Measurements from ENCODE around the gene RPL19.
"Not testable (repeated sequence)": the region's sequence is repeated elsewhere in the genome, so short reads cannot be mapped to it uniquely, and the experiment has no call there.

Gene RPL19

DNA sequence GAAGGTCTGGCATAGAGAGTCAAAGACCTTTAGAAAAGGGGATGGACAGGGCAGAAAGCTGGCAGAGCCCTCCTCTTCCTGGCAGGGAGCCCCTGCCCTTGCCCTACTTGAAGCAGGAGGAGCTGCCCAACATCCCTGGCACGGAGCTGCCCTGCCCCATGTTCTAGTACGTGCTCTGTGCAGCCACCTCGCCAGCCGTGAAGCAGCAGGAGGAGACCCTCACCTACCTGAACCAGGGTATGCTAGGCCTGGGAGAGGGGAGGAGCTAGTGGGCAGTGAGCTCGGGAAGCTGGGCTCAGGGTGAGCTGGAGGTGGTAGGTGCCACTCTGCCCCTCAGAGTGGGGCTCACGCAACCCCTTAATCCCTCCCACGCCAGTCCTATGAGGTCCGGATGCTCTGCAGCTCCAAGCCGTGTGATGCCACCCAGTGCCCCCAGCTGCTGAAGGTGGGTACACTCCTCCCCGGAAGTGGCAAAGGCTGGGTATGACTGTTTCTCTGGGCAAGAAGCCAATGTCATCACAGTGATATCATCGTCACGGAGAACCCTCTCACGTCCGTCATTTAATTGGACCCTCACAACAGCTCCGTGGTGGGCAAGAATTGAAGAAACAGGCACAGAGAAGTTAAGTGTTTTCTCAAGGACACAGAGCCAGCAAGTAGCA, 38.4 kb downstream of the RPL19 start:
- Mint-ChIP-seq H3K4me1 (peaks cover 37% of the 10 kb centered on the region), H3K9me3 (no peaks in the 10 kb centered on the region), H3K27ac (peak overlapping the region; percentile 38), H3K4me3 (peak overlapping the region; percentile 53), H3K27me3 (no peaks in the 10 kb centered on the region), H3K36me3 (no peaks in the 10 kb centered on the region)

DNA sequence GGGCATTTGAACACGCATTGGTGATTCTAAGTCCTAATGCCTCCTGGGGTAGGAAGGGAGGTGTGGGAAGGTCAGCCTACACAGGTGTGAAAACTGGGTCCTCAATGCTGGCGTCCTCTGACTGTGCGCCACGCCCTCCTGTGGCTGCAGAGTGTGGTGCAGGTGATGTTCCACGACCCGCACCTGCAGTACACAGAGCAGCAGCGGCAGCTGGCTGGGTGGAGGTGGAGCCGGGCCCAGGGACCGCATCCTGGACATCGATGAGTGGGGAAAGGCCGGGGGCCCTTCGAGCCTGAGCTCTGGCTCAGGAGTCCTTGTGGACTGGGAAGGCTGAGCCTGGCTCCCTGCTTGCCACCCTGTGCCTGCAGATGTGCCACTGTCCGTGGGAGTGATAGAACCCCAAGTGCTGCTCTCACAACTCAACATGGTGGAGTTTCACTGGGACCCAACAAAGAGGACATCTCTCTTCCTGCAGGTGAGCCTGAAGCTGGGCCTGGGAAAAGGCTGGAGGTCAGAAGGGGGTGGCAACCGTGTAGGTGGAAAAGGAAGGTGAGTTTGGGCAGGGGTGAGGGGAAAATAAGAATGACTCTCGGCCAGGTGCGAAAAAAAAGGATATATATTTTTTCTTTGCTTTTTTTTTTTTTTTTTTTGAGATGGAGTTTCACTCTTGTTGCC, 39.7 kb downstream of the RPL19 start:
- no peaks in the 10 kb centered on the region for H3K36me3 Mint-ChIP-seq
- H3K4me3 Mint-ChIP-seq, result no peak overlapping the region
- no peaks in the 10 kb centered on the region for H3K9me3 Mint-ChIP-seq
- no peaks in the 10 kb centered on the region for H3K27me3 Mint-ChIP-seq
- peaks cover 41% of the 10 kb centered on the region for H3K4me1 Mint-ChIP-seq
- H3K27ac Mint-ChIP-seq, result no peak overlapping the region

DNA sequence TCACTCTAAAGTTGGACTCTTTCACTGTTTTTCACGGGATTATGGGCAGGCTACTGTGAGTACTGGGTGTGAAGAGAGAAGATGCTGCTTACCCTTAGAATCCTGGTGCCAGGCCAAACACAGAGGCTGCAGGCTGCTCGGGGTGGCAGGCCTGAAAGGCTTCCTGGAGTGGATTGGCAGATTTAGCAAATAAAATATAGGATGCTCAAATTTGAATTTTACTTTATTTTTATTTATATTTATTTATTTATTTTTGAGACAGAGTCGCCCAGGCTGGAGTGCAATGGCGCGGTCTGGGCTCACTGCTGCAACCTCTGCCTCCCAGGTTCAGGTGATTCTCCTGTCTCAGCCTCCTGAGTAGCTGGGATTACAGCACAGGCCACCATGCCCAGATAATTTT, 40.5 kb downstream of the RPL19 start:
- Mint-ChIP-seq H3K27me3 (no peaks in the 10 kb centered on the region), H3K36me3 (no peaks in the 10 kb centered on the region), H3K9me3 (no peaks in the 10 kb centered on the region), H3K27ac (no peak overlapping the region), H3K4me1 (peaks cover 39% of the 10 kb centered on the region), H3K4me3 (no peak overlapping the region)

GRCh38 chr17:39243155-39243554, 43.1 kb downstream of the RPL19 start:
- H3K27ac Mint-ChIP-seq, result no peak overlapping the region
- no peak overlapping the region for H3K4me3 Mint-ChIP-seq
- peaks cover 25% of the 10 kb centered on the region for H3K4me1 Mint-ChIP-seq
- no peaks in the 10 kb centered on the region for H3K27me3 Mint-ChIP-seq
- no peaks in the 10 kb centered on the region for H3K9me3 Mint-ChIP-seq
- no peaks in the 10 kb centered on the region for H3K36me3 Mint-ChIP-seq

GRCh38 chr17:39244016-39244599, 44.0 kb downstream of the RPL19 start:
- Mint-ChIP-seq H3K9me3 (no peaks in the 10 kb centered on the region), H3K4me1 (peaks cover 15% of the 10 kb centered on the region)

DNA sequence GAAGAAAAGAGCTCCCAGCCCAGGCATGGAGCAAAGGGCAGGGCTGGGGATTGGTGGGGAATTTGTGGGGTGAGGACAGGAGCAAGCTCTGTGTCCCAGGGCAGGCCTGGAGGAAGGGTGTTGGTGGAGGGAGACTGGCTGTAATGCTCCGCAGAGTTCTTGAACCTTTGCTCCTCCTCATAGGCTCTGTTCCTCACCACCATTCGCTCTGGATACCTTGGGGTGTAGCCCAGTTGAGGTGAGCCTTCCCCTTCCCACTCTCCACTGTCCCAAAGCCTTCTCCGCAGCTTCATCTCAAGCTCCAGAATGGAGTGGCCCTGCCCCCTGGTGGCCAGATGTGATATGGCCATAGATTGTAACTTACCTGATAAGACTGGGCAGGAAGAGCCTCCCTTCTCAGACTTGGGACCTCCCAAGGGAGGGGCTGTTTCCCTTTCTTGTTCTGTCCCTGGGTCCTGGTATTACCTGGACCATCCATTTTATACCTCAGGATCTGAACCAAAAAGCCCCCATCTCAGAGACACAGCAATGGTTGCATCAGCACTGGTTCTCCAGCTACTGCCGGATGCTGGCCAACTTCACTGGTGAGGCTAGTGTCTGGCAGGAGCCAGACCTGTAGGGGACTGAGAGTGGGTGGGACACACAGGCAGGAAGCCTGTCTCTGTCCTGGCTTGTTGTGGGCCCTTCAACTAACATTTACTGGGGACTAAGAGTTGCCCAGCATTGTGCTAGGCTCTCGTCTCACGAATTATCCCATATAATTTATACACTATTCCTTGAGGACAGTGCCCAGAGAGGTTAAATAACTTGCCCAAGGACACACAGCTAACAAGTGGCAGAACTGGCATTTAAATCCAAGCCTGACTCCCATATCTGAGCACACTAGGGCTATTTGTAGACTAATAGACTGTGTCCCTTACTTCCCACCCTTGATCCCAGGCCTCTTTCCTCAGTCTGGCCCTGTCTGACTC, 44.8 kb downstream of the RPL19 start:
- no peaks in the 10 kb centered on the region for H3K36me3 Mint-ChIP-seq
- H3K4me3 Mint-ChIP-seq, result no peak overlapping the region
- H3K27me3 Mint-ChIP-seq, result no peaks in the 10 kb centered on the region
- H3K4me1 Mint-ChIP-seq, result peaks cover 8% of the 10 kb centered on the region
- H3K9me3 Mint-ChIP-seq, result no peaks in the 10 kb centered on the region
- H3K27ac Mint-ChIP-seq, result no peak overlapping the region

More at GRCh38 chr17:39244016-39244599, 44.0 kb downstream of the RPL19 start:
- Mint-ChIP-seq H3K27me3 (no peaks in the 10 kb centered on the region), H3K36me3 (no peaks in the 10 kb centered on the region), H3K4me3 (no peak overlapping the region), H3K27ac (no peak overlapping the region)

DNA sequence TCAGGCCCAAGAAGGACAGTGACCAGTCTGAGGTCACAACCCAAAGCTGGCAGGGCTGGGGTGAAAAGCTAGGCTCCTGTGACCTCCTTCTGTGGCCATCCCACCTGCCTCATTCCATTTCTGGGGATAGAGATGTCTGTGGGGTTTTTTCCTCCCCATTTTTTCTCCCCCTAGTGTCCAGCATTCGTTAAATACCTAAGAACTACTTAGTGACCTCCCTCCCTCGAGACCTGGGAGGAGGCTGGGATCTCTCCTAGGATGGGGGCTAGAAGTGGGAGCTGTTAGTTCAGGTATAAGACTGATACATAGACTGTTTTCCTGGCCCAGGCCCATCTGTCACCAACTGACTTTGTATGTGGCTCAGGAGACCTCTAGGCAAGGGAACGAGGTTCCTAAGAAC, 46.2 kb downstream of the RPL19 start:
- no peaks in the 10 kb centered on the region for H3K36me3 Mint-ChIP-seq
- H3K27me3 Mint-ChIP-seq, result no peaks in the 10 kb centered on the region
- H3K9me3 Mint-ChIP-seq, result no peaks in the 10 kb centered on the region
- H3K4me3 Mint-ChIP-seq, result no peak overlapping the region
- H3K27ac Mint-ChIP-seq, result no peak overlapping the region
- H3K4me1 Mint-ChIP-seq, result peaks cover 6% of the 10 kb centered on the region

DNA sequence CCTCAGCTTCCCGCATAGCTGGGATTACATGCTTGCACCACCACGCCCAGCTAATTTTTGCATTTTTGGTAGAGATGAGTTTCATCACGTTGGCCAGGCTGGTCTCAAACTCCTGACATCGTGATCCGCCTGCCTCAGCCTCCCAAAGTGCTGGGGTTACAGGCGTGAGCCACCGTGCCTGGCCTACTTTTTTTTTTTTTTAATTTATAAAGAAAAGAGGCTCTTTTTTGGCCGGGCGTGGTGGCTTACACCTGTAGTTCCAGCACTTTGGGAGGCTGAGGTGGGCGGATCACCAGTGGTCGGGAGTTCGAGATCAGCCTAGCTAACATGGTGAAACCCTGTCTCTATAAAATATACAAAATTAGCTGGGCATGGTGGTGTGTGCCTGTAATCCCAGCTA, 50.0 kb downstream of the RPL19 start:
- H3K4me3 Mint-ChIP-seq, H3K27me3 Mint-ChIP-seq, H3K36me3 Mint-ChIP-seq, H3K27ac Mint-ChIP-seq, H3K9me3 Mint-ChIP-seq, H3K4me1 Mint-ChIP-seq: not testable (repeated sequence)

DNA sequence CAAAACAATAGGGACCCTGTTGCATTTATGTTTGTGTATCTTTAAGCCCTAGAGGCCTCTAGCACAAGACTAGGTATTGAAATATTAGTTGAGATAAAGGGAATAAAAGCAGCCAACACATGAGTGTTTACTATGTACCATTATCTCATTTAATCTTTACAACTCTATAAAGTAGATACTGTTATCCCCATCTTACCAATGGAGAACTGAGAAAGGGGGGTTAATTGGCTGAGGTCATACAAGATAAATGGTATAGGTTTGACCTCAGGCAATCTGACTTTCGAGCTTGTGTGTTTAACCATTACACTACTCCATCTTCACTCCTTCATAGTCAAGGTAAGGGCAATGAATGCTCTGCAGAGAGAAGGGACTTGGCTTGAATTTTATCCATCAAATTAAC, 51.9 kb downstream of the RPL19 start:
- H3K27ac Mint-ChIP-seq, result no peak overlapping the region
- H3K4me1 Mint-ChIP-seq, result no peaks in the 10 kb centered on the region
- no peak overlapping the region for H3K4me3 Mint-ChIP-seq
- H3K9me3 Mint-ChIP-seq, result no peaks in the 10 kb centered on the region
- peaks cover 3% of the 10 kb centered on the region for H3K36me3 Mint-ChIP-seq
- H3K27me3 Mint-ChIP-seq, result no peaks in the 10 kb centered on the region

GRCh38 chr17:39252788-39253460, 52.8 kb downstream of the RPL19 start:
- peaks cover 3% of the 10 kb centered on the region for H3K36me3 Mint-ChIP-seq
- H3K9me3 Mint-ChIP-seq, result no peaks in the 10 kb centered on the region
- H3K27me3 Mint-ChIP-seq, result no peaks in the 10 kb centered on the region
- no peaks in the 10 kb centered on the region for H3K4me1 Mint-ChIP-seq
- no peak overlapping the region for H3K27ac Mint-ChIP-seq
- no peak overlapping the region for H3K4me3 Mint-ChIP-seq

Data from activated naive CD4-positive, alpha-beta T cell treated with anti-CD3 and anti-CD28 coated beads, Interleukin-2, amount 50 U/mL, for 24 hours (primary cell).